GM23338 (cell line): ENCODE measurements around the gene DCAF6. TPM values are rescaled to one million over a fixed set of nuclear protein-coding genes. Genes with fewer than 3 reads are reported as not detected.

Source experiments
- ATAC-seq: fragments of 200-7000 bp; cut with Tn5 transposase; 3 replicates; pipeline ENCODE4 v1.9.1; 2020
- DNase-seq: peaks from one replicate; pipeline ENCODE4 v3.0.0-alpha.2; 2015; ENCODE audit warnings: low spot score
- H2AFZ ChIP-seq: fragments of 200-600 bp; sonication (generic); 2 replicates; pipeline ENCODE4 v1.8.0; 2016; ENCODE audit warnings: antibody characterized with exemption, mild to moderate bottlenecking, moderate library complexity
- H3F3A ChIP-seq: fragments of 200-600 bp; sonication (generic); replicated peaks from 2 replicates; pipeline ENCODE4 v1.8.0; 2017; ENCODE audit warnings: antibody characterized with exemption, mixed run types, low read depth
- H3K27ac ChIP-seq: fragments of 200-600 bp; sonication (generic); 2 replicates; pipeline ENCODE4 v1.6.1; 2016; ENCODE audit warnings: low read depth
- H3K27me3 ChIP-seq: fragments of 200-600 bp; sonication (generic); 2 replicates; pipeline ENCODE4 v1.8.0; 2016; ENCODE audit warnings: mild to moderate bottlenecking, mixed run types, moderate library complexity; ENCODE audit not compliant: insufficient read depth
- H3K36me3 ChIP-seq: fragments of 200-600 bp; sonication (generic); 2 replicates; pipeline ENCODE4 v1.8.0; 2016; ENCODE audit warnings: mild to moderate bottlenecking; ENCODE audit not compliant: insufficient read depth
- H3K4me1 ChIP-seq: fragments of 200-600 bp; sonication (generic); 2 replicates; pipeline ENCODE4 v1.8.0; 2016; ENCODE audit warnings: mild to moderate bottlenecking, moderate library complexity; ENCODE audit not compliant: insufficient read depth
- H3K4me2 ChIP-seq: fragments of 200-600 bp; sonication (generic); 2 replicates; pipeline ENCODE4 v1.7.1; 2017; ENCODE audit warnings: mixed run types
- H3K4me3 ChIP-seq: fragments of 200-600 bp; sonication (generic); 2 replicates; pipeline ENCODE4 v1.6.1; 2016; ENCODE audit warnings: mixed run types
- H3K79me2 ChIP-seq: fragments of 200-600 bp; sonication (generic); replicated peaks from 2 replicates; pipeline ENCODE4 v1.8.0; 2017; ENCODE audit warnings: mild to moderate bottlenecking; ENCODE audit not compliant: insufficient read depth
- H3K9me2 ChIP-seq: fragments of 200-600 bp; sonication (generic); 2 replicates; pipeline ENCODE4 v1.8.0; 2017; ENCODE audit not compliant: insufficient read depth
- H4K20me1 ChIP-seq: fragments of 200-600 bp; sonication (generic); replicated peaks from 2 replicates; pipeline ENCODE4 v1.8.0; 2017; ENCODE audit warnings: mild to moderate bottlenecking; ENCODE audit not compliant: insufficient read depth
- H3K27ac Mint-ChIP-seq: 2 replicates; pipeline ENCODE4 v1.8.0; 2020; ENCODE audit warnings: inconsistent platforms, mild to moderate bottlenecking, moderate library complexity, mixed read lengths
- H3K27me3 Mint-ChIP-seq: 3 replicates; pipeline ENCODE4 v1.8.0; 2022; ENCODE audit warnings: low read depth, mild to moderate bottlenecking, moderate library complexity, mixed read lengths, inconsistent platforms; ENCODE audit not compliant: insufficient read depth, poor library complexity
- H3K36me3 Mint-ChIP-seq: 3 replicates; pipeline ENCODE4 v1.8.0; 2021; ENCODE audit warnings: low read depth, mild to moderate bottlenecking, inconsistent platforms, moderate library complexity, mixed read lengths
- H3K4me1 Mint-ChIP-seq: 3 replicates; pipeline ENCODE4 v1.8.0; 2020; ENCODE audit warnings: mild to moderate bottlenecking, inconsistent platforms, mixed read lengths
- H3K4me3 Mint-ChIP-seq: 3 replicates; pipeline ENCODE4 v1.8.0; 2021; ENCODE audit warnings: moderate library complexity, mild to moderate bottlenecking, inconsistent platforms, mixed read lengths
- H3K9me3 Mint-ChIP-seq: 3 replicates; pipeline ENCODE4 v1.8.0; 2020; ENCODE audit warnings: moderate library complexity, mild to moderate bottlenecking, inconsistent platforms, mixed read lengths
- CREB1 ChIP-seq: fragments of 250-450 bp; sonication (Bioruptor Pico); IDR thresholded peaks from 2 replicates; pipeline ENCODE4 v1.5.0; 2020; ENCODE audit warnings: low read depth, mild to moderate bottlenecking, moderate library complexity
- EZH2 ChIP-seq: fragments of 200-600 bp; sonication (generic); IDR thresholded peaks from one replicate; pipeline ENCODE4 v1.8.0; 2017; ENCODE audit warnings: antibody characterized with exemption, mild to moderate bottlenecking, low read depth; ENCODE audit not compliant: unreplicated experiment
- EZH2phosphoT487 ChIP-seq: fragments of 200-600 bp; sonication (generic); IDR thresholded peaks from one replicate; pipeline ENCODE4 v1.8.1; 2018; ENCODE audit warnings: antibody characterized with exemption; ENCODE audit not compliant: unreplicated experiment
- JUNB ChIP-seq: IDR thresholded peaks from one replicate; pipeline ENCODE4 v1.6.1; 2016; ENCODE audit warnings: antibody characterized with exemption; ENCODE audit not compliant: unreplicated experiment
- NANOG ChIP-seq: IDR thresholded peaks from 2 replicates; pipeline ENCODE4 v1.6.1; 2016; ENCODE audit warnings: antibody characterized with exemption, borderline replicate concordance
- POLR2AphosphoS5 ChIP-seq: IDR thresholded peaks from 2 replicates; pipeline ENCODE4 v1.6.1; 2016; ENCODE audit warnings: antibody characterized with exemption, low read depth
- STAT1 ChIP-seq: IDR thresholded peaks from one replicate; pipeline ENCODE4 v1.6.1; 2016; ENCODE audit warnings: antibody characterized with exemption; ENCODE audit not compliant: unreplicated experiment
- ZNF114 ChIP-seq: fragments of 250-450 bp; sonication (Bioruptor Pico); IDR thresholded peaks from 2 replicates; pipeline ENCODE4 v1.5.0; 2020; ENCODE audit warnings: mild to moderate bottlenecking, moderate library complexity
- ZNF331 ChIP-seq: fragments of 250-450 bp; sonication (Bioruptor Pico); IDR thresholded peaks from 2 replicates; pipeline ENCODE4 v1.5.0; 2020; ENCODE audit warnings: low read depth, mild to moderate bottlenecking, moderate library complexity
- ZNF462 ChIP-seq: fragments of 250-450 bp; sonication (Bioruptor Pico); IDR thresholded peaks from 2 replicates; pipeline ENCODE4 v1.5.0; 2020; ENCODE audit warnings: mild to moderate bottlenecking, moderate library complexity
- polyA plus RNA-seq: library from polyadenylated mRNA; unstranded; fragments of >200 nt; fragmentation: Nextera tagmentation; extraction: Ambion mirVana; gene quantifications from 2 replicates; pipeline ENCODE4 v1.2.1, GENCODE V29; 2016
- total RNA-seq: library from RNA; depleted of rRNA; stranded (reverse); fragments of >200 nt; shearing (Covaris generic); gene quantifications from 2 replicates; pipeline ENCODE4 v1.2.3, GENCODE V29; 2014
- TF ChIP-seq, protein P1 (sequence below): IDR thresholded peaks from one replicate; pipeline ENCODE4 v1.6.1; 2018; ENCODE audit warnings: antibody characterized with exemption; ENCODE audit not compliant: unreplicated experiment
- TF ChIP-seq, protein P2 (sequence below), 2 experiments: fragments of 200-600 bp in 1 of 2; sonication (generic) in 1 of 2; conservative IDR thresholded peaks; 2 replicates each; pipeline versions ENCODE4 v1.5.1 to v1.6.1; 2016 to 2017; ENCODE audit warnings: antibody characterized with exemption in 2 of 2, low read depth in 2 of 2, mild to moderate bottlenecking in 2 of 2, moderate library complexity in 1 of 2
- TF ChIP-seq, protein P3 (sequence below): IDR thresholded peaks from 2 replicates; pipeline ENCODE4 v1.6.1; 2016; ENCODE audit warnings: antibody characterized with exemption

Gene DCAF6
- total and polyA plus RNA-seq, 2 experiments from 2014 or later: 18.6 to 27.3 TPM

GRCh38 chr1:168057921-168058320, 121.4 kb downstream of the DCAF6 start:
- Histone ChIP-seq H2AFZ (no peak overlapping the region), H3F3A (no peaks in the 10 kb centered on the region), H3K27ac (no peak overlapping the region), H3K9me2 (no peaks in the 10 kb centered on the region), H3K4me3 (no peak overlapping the region), H3K4me1 (no peaks in the 10 kb centered on the region), H3K79me2 (no peaks in the 10 kb centered on the region), H3K4me2 (no peak overlapping the region), H3K36me3 (no peaks in the 10 kb centered on the region), H3K27me3 (no peaks in the 10 kb centered on the region), H4K20me1 (0 out of 2 replicates have a peak, but pooled peaks cover 3% of the 10 kb centered on the region)
- Mint-ChIP-seq H3K27ac (no peak overlapping the region), H3K4me1 (no peaks in the 10 kb centered on the region), H3K4me3 (no peak overlapping the region), H3K36me3 (peaks cover 4% of the 10 kb centered on the region; the same call in 1 of the 3 replicates), H3K27me3 (no peaks in the 10 kb centered on the region), H3K9me3 (0 out of 3 replicates have a peak, but pooled peaks cover 4% of the 10 kb centered on the region)
- ATAC-seq: no peak
- TF ChIP-seq, protein P1, sequence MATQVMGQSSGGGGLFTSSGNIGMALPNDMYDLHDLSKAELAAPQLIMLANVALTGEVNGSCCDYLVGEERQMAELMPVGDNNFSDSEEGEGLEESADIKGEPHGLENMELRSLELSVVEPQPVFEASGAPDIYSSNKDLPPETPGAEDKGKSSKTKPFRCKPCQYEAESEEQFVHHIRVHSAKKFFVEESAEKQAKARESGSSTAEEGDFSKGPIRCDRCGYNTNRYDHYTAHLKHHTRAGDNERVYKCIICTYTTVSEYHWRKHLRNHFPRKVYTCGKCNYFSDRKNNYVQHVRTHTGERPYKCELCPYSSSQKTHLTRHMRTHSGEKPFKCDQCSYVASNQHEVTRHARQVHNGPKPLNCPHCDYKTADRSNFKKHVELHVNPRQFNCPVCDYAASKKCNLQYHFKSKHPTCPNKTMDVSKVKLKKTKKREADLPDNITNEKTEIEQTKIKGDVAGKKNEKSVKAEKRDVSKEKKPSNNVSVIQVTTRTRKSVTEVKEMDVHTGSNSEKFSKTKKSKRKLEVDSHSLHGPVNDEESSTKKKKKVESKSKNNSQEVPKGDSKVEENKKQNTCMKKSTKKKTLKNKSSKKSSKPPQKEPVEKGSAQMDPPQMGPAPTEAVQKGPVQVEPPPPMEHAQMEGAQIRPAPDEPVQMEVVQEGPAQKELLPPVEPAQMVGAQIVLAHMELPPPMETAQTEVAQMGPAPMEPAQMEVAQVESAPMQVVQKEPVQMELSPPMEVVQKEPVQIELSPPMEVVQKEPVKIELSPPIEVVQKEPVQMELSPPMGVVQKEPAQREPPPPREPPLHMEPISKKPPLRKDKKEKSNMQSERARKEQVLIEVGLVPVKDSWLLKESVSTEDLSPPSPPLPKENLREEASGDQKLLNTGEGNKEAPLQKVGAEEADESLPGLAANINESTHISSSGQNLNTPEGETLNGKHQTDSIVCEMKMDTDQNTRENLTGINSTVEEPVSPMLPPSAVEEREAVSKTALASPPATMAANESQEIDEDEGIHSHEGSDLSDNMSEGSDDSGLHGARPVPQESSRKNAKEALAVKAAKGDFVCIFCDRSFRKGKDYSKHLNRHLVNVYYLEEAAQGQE: no peak
- TF ChIP-seq JUNB (no peak), STAT1 (no peak), NANOG (no peak), ZNF462 (no peak), ZNF331 (CRISPR knock-in tag) (no peak), CREB1 (CRISPR knock-in tag) (no peak), EZH2phosphoT487 (no peak), POLR2AphosphoS5 (no peak), EZH2 (no peak), ZNF114 (CRISPR knock-in tag) (no peak)
- TF ChIP-seq, protein P2, sequence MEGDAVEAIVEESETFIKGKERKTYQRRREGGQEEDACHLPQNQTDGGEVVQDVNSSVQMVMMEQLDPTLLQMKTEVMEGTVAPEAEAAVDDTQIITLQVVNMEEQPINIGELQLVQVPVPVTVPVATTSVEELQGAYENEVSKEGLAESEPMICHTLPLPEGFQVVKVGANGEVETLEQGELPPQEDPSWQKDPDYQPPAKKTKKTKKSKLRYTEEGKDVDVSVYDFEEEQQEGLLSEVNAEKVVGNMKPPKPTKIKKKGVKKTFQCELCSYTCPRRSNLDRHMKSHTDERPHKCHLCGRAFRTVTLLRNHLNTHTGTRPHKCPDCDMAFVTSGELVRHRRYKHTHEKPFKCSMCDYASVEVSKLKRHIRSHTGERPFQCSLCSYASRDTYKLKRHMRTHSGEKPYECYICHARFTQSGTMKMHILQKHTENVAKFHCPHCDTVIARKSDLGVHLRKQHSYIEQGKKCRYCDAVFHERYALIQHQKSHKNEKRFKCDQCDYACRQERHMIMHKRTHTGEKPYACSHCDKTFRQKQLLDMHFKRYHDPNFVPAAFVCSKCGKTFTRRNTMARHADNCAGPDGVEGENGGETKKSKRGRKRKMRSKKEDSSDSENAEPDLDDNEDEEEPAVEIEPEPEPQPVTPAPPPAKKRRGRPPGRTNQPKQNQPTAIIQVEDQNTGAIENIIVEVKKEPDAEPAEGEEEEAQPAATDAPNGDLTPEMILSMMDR (conservative IDR thresholded peaks at IDR 0.05; ENCODE audit: low read depth in 2 of 2): no peak
- TF ChIP-seq, protein P3, sequence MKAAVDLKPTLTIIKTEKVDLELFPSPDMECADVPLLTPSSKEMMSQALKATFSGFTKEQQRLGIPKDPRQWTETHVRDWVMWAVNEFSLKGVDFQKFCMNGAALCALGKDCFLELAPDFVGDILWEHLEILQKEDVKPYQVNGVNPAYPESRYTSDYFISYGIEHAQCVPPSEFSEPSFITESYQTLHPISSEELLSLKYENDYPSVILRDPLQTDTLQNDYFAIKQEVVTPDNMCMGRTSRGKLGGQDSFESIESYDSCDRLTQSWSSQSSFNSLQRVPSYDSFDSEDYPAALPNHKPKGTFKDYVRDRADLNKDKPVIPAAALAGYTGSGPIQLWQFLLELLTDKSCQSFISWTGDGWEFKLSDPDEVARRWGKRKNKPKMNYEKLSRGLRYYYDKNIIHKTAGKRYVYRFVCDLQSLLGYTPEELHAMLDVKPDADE: no peak
- DNase-seq: no peak
